GM13977 (cell line): ENCODE measurements around the gene UNC80.
A peak's percentile ranks its signal among the peaks of the same experiment; 100 is the strongest.

Source experiments
- DNase-seq: peaks from one replicate; pipeline ENCODE4 v3.0.0; 2012; ENCODE audit warnings: low spot score
- in situ Hi-C: fragments of 300-500 bp; cut with MboI; formaldehyde crosslinking; loops from one replicate; pipeline ENCODE4 v1.12.0; 2022; ENCODE audit warnings: low sequenced_read_pairs, low pct_unique_long_range_greater_than_20kb, mixed read lengths, inconsistent platforms; ENCODE audit not compliant: unreplicated experiment
- TF ChIP-seq, protein P1 (sequence below): IDR thresholded peaks from 2 replicates; pipeline ENCODE4 v1.5.1; 2012; ENCODE audit warnings: mild to moderate bottlenecking, control low read depth; ENCODE audit not compliant: insufficient read depth; ENCODE audit errors: extremely low read depth, missing control alignments

The UNC80 gene, protein sequence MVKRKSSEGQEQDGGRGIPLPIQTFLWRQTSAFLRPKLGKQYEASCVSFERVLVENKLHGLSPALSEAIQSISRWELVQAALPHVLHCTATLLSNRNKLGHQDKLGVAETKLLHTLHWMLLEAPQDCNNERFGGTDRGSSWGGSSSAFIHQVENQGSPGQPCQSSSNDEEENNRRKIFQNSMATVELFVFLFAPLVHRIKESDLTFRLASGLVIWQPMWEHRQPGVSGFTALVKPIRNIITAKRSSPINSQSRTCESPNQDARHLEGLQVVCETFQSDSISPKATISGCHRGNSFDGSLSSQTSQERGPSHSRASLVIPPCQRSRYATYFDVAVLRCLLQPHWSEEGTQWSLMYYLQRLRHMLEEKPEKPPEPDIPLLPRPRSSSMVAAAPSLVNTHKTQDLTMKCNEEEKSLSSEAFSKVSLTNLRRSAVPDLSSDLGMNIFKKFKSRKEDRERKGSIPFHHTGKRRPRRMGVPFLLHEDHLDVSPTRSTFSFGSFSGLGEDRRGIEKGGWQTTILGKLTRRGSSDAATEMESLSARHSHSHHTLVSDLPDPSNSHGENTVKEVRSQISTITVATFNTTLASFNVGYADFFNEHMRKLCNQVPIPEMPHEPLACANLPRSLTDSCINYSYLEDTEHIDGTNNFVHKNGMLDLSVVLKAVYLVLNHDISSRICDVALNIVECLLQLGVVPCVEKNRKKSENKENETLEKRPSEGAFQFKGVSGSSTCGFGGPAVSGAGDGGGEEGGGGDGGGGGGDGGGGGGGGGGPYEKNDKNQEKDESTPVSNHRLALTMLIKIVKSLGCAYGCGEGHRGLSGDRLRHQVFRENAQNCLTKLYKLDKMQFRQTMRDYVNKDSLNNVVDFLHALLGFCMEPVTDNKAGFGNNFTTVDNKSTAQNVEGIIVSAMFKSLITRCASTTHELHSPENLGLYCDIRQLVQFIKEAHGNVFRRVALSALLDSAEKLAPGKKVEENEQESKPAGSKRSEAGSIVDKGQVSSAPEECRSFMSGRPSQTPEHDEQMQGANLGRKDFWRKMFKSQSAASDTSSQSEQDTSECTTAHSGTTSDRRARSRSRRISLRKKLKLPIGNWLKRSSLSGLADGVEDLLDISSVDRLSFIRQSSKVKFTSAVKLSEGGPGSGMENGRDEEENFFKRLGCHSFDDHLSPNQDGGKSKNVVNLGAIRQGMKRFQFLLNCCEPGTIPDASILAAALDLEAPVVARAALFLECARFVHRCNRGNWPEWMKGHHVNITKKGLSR (N-terminal part only)

DNA sequence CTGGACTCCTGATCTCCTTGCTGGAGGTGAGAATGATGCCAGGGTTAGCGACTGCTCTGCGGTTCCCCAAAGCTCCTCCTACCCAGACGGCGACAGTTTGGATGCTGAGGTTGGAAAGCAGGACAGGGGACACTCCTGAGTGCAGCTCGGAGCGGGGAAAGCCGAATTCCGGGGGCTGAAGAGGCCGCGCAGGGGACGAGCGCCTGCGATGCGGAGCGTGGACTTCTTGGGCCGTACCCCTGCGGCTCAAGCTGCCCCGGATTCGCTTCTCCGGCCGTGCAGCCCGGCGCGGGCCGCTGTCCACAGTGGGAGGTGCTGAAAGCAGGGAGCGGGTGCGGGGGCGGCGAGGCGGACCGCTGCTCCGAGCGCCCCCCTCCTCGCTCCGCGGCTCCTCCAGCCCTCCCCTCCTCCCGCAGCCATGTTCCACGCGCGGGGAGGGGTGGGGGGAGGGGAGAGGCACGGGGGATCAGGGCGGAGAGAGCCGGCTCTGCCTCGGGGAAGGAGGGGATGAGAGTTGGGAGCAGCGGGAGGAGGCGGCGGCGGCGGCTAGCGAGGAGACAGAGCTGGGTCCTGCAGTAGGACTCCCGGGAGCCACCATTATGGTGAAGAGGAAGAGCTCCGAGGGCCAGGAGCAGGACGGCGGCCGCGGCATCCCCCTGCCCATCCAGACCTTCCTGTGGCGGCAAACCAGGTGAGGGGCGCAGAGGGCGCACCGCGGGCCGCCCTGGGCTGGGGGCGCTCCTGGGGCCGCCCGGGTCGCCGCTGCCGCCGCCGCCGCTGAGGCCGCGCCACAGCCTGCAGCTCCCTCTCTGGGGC is at the start of gene UNC80:
Gene UNC80, plus strand, starts transcription at position 359 of the 816 bp plus-strand sequence. Its CDS starts 241 bp downstream, at position 600.
- peak; percentile 61 for DNase-seq
- in situ Hi-C loops = no loop called here
- TF ChIP-seq, protein P1, sequence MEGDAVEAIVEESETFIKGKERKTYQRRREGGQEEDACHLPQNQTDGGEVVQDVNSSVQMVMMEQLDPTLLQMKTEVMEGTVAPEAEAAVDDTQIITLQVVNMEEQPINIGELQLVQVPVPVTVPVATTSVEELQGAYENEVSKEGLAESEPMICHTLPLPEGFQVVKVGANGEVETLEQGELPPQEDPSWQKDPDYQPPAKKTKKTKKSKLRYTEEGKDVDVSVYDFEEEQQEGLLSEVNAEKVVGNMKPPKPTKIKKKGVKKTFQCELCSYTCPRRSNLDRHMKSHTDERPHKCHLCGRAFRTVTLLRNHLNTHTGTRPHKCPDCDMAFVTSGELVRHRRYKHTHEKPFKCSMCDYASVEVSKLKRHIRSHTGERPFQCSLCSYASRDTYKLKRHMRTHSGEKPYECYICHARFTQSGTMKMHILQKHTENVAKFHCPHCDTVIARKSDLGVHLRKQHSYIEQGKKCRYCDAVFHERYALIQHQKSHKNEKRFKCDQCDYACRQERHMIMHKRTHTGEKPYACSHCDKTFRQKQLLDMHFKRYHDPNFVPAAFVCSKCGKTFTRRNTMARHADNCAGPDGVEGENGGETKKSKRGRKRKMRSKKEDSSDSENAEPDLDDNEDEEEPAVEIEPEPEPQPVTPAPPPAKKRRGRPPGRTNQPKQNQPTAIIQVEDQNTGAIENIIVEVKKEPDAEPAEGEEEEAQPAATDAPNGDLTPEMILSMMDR = no peak

GRCh38 chr2:209726311-209726710 is 45.3 kb upstream of the UNC80 start:
- TF ChIP-seq, protein P1 = no peak
- DNase-seq = no peak
- in situ Hi-C loops = no loop called here

GRCh38 chr2:209727077-209727476 is 44.6 kb upstream of the UNC80 start:
- TF ChIP-seq, protein P1 = no peak
- in situ Hi-C loops = no loop called here
- no peak for DNase-seq

- in situ Hi-C loops = no loop called here
- TF ChIP-seq, protein P1 = no peak
- DNase-seq = no peak
Observed at GRCh38 chr2:209734805-209735204, 36.8 kb upstream of the UNC80 start.

DNA sequence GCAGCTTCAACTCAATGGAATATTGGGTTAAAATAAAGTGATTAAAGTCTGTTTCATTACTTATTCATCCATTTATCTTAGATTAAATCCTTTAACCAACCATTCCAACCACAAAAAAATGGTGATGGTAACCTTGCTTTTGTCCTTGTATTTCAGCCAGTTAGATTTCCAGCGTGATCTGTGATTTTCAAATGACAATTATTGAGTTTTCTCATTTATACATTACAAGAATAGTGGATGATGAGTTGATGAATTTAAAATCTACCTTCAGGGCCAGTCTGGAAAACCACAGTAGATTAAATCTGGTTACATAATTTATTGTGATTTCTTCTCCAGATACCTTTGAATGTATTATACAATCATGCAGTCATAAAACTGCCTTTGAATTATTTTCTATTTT is 29.7 kb upstream of the UNC80 start:
- in situ Hi-C loops = no loop called here
- DNase-seq = no peak
- TF ChIP-seq, protein P1 = no peak
